Activated naive CD8-positive, alpha-beta T cell treated with anti-CD3 and anti-CD28 coated beads, Interleukin-2, amount 50 U/mL, for 24 hours (primary cell): ENCODE results near the gene SEC61B.
A peak's percentile ranks its signal among the peaks of the same experiment; 100 is the strongest.

Experiments
- ATAC-seq: fragments of 150-1000 bp; cut with Tn5 transposase; one replicate; pipeline ENCODE4 v1.10.0; 2021
- DNase-seq: peaks from one replicate; pipeline ENCODE4 v3.0.0; 2021
- H3K27ac Mint-ChIP-seq: one replicate; pipeline ENCODE4 v1.8.0; 2021; ENCODE audit warnings: mild to moderate bottlenecking, mixed read lengths
- H3K27me3 Mint-ChIP-seq: one replicate; pipeline ENCODE4 v1.8.0; 2021; ENCODE audit warnings: mixed read lengths
- H3K36me3 Mint-ChIP-seq: one replicate; pipeline ENCODE4 v1.8.0; 2021; ENCODE audit warnings: low read depth, mixed read lengths
- H3K4me1 Mint-ChIP-seq: one replicate; pipeline ENCODE4 v1.8.0; 2021; ENCODE audit warnings: mixed read lengths
- H3K4me3 Mint-ChIP-seq: one replicate; pipeline ENCODE4 v1.8.0; 2021; ENCODE audit warnings: mild to moderate bottlenecking, moderate library complexity, mixed read lengths
- H3K9me3 Mint-ChIP-seq: one replicate; pipeline ENCODE4 v1.8.0; 2021; ENCODE audit warnings: mixed read lengths

SEC61B gene

GRCh38 chr9:99221621-99222415, at the start of gene SEC61B, which contains the start of gene ALG2:
Gene SEC61B (plus strand): TSS chr9:99222282. CDS start chr9:99222364, 82 bp downstream.
Gene ALG2 (minus strand): TSS chr9:99221942. CDS start chr9:99221894, 48 bp downstream.
- Mint-ChIP-seq H3K36me3 (peaks cover 66% of the 10 kb centered on the region), H3K27me3 (no peaks in the 10 kb centered on the region), H3K4me3 (peak within 1 kb of the TSS; percentile 99), H3K4me1 (peaks cover 69% of the 10 kb centered on the region), H3K9me3 (no peaks in the 10 kb centered on the region), H3K27ac (peak within 1 kb of the TSS; percentile 99)
- ATAC-seq (peak; percentile 96), DNase-seq (peak; percentile 97)

DNA sequence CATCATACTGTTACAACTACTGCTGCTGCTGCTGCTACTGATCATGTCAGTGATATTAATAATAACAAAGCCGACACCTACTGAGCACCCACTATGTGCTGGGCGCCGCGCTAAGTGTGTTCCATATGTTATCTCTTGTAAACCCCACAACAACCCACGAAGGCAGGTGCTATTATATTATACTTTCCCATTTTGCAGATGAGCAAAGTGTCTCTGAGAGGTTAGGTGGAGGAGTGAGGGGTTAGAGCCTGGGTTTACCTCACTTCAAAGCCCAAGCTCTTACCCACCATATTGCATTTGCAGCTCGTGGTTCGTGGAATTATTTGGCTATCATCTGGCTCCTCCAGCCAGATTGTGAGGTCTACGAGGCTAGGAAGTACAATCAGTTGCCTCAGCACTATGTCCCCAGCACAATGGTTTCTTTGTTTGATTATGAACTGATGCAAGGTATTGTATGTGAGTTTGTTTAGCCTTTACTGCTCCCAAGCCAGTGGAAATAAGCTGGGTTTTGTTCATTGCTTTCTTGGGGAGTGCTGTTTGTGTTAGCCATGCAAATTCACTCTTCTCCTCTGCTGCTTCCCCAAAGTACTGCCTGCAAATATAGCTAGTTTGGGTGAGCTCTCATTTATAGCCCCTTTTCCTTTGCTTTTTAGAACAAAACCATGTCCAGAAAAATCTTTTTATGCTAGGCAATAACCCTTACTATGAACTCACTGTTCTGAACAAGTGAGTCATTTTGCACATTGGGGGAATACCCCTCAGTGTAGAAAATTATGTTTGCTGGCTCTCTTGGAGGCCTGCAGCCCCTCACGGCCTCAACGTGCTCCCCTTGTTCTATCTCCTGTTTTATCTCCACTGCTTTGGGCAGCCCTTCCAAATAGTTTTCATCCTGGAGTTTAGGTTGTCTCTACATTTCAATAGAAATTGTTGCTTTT, 48.2 kb upstream of the SEC61B start:
- H3K36me3 Mint-ChIP-seq, result no peaks in the 10 kb centered on the region
- peaks cover 18% of the 10 kb centered on the region for H3K4me1 Mint-ChIP-seq
- DNase-seq (no peak), ATAC-seq (peak; percentile 65)
- H3K9me3 Mint-ChIP-seq, result no peaks in the 10 kb centered on the region
- no peak overlapping the region for H3K27ac Mint-ChIP-seq
- H3K4me3 Mint-ChIP-seq, result no peak overlapping the region
- peaks cover 2% of the 10 kb centered on the region for H3K27me3 Mint-ChIP-seq

GRCh38 chr9:99176527-99177013, 45.5 kb upstream of the SEC61B start:
- peaks cover 45% of the 10 kb centered on the region for H3K4me1 Mint-ChIP-seq
- ATAC-seq (no peak), DNase-seq (no peak)
- H3K27me3 Mint-ChIP-seq, result peaks cover 4% of the 10 kb centered on the region
- no peak overlapping the region for H3K4me3 Mint-ChIP-seq
- no peak overlapping the region for H3K27ac Mint-ChIP-seq
- peaks cover 4% of the 10 kb centered on the region for H3K36me3 Mint-ChIP-seq
- no peaks in the 10 kb centered on the region for H3K9me3 Mint-ChIP-seq

DNA sequence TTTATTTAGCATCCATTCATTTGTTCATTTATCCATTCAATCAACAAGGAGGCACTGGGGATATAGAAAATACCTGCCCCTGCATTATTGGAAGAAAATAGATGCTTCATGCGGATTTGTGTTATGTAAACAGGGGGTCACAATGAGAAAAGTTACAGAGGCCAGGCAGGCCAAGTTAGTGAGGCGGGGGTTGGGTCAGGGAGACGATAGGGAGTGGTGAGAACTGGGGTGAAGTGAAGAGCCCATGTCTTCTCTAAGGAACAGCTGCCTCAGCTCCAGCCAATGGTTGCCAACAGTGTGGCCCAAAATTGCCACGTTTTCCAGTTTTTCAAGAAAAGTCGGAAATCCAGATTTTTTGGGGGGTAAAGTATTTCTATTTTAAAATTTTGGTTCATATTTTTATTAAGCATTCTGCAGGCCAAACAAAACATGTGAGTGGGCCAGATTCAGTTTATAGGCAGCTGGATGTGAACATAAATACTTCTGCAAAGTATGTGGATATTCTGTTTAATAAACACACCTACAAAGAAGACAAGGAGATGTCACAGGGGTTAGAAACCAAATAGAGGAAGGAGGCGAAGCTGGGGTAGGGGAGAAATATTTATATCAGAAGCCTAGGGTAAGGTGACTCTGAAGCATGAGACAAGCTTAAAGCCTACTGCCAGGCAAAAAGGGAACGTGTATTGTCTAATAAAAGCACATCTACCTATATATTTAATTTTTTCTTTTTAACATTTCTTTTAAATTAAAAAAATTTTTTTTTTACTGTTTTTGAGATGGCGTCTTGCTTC, 44.3 kb upstream of the SEC61B start:
- H3K36me3 Mint-ChIP-seq, result peaks cover 4% of the 10 kb centered on the region
- no peaks in the 10 kb centered on the region for H3K9me3 Mint-ChIP-seq
- no peak for ATAC-seq
- H3K4me3 Mint-ChIP-seq, result no peak overlapping the region
- peaks cover 4% of the 10 kb centered on the region for H3K27me3 Mint-ChIP-seq
- no peak overlapping the region for H3K27ac Mint-ChIP-seq
- DNase-seq, result no peak
- peaks cover 53% of the 10 kb centered on the region for H3K4me1 Mint-ChIP-seq

- DNase-seq (no peak), ATAC-seq (no peak)
- H3K4me1 Mint-ChIP-seq, result peaks cover 61% of the 10 kb centered on the region
- peaks cover 2% of the 10 kb centered on the region for H3K27me3 Mint-ChIP-seq
- H3K36me3 Mint-ChIP-seq, result peaks cover 4% of the 10 kb centered on the region
- H3K9me3 Mint-ChIP-seq, result no peaks in the 10 kb centered on the region
- no peak overlapping the region for H3K4me3 Mint-ChIP-seq
- H3K27ac Mint-ChIP-seq, result no peak overlapping the region
Observed at GRCh38 chr9:99178912-99179872, 42.9 kb upstream of the SEC61B start.

DNA sequence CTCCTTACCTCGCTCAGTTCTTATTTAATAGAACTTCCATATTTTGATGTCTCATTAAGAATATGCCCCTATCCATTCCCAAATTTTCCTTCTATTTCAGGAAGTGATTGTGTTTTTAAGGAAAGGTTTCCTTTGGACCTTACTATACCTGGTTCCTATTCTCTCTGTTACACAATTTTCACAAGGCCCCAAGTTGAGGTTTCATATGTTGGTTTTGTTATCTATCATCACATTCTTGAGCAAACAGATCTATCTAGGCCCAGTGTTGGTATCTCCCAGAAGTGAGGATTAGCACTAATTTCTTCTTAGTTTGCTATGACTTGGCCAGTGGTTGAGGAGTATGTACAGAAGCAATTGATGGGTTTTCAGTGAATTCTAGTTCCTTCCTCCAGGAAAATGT, 41.9 kb upstream of the SEC61B start:
- Mint-ChIP-seq H3K4me3 (peak overlapping the region; percentile 25), H3K36me3 (peaks cover 4% of the 10 kb centered on the region), H3K27me3 (peaks cover 2% of the 10 kb centered on the region), H3K9me3 (no peaks in the 10 kb centered on the region), H3K27ac (peak overlapping the region; percentile 78), H3K4me1 (peaks cover 65% of the 10 kb centered on the region)
- ATAC-seq (peak; percentile 48), DNase-seq (no peak)

- peak overlapping the region; percentile 25 for H3K4me3 Mint-ChIP-seq
- H3K4me1 Mint-ChIP-seq, result peaks cover 70% of the 10 kb centered on the region
- DNase-seq (no peak), ATAC-seq (no peak)
- peaks cover 2% of the 10 kb centered on the region for H3K27me3 Mint-ChIP-seq
- peak overlapping the region; percentile 78 for H3K27ac Mint-ChIP-seq
- peaks cover 4% of the 10 kb centered on the region for H3K36me3 Mint-ChIP-seq
- no peaks in the 10 kb centered on the region for H3K9me3 Mint-ChIP-seq
Observed at GRCh38 chr9:99180662-99181061, 41.4 kb upstream of the SEC61B start.

DNA sequence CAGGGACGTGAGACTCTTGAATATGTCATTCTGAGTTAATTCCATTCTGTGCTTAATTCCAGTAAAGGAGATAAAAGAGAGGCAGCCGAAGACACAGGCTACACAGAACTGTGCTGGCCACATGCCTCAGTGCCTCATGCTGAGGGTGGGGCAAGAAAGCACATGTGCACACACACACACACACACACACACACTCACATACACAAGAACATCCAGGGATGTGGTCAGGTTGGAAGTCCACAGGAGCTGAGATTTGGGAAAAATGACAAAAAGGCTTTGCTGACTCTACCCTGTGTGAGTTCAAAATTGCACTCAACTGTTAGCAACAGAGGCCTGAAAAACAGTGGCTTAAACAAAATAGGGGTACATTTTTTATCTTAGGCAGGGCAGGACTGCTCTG, 40.9 kb upstream of the SEC61B start:
- Mint-ChIP-seq H3K4me3 (peak overlapping the region; percentile 41), H3K4me1 (peaks cover 70% of the 10 kb centered on the region), H3K9me3 (no peaks in the 10 kb centered on the region), H3K27me3 (peaks cover 2% of the 10 kb centered on the region), H3K27ac (peak overlapping the region; percentile 78), H3K36me3 (peaks cover 4% of the 10 kb centered on the region)
- ATAC-seq, result no peak
- no peak for DNase-seq

- Mint-ChIP-seq H3K4me3 (peak overlapping the region; percentile 41), H3K36me3 (peaks cover 4% of the 10 kb centered on the region), H3K27me3 (peaks cover 2% of the 10 kb centered on the region), H3K4me1 (peaks cover 71% of the 10 kb centered on the region), H3K27ac (peak overlapping the region; percentile 78), H3K9me3 (no peaks in the 10 kb centered on the region)
- ATAC-seq, result peak; percentile 45
- DNase-seq, result peak; percentile 50
Observed at GRCh38 chr9:99181621-99182020, 40.5 kb upstream of the SEC61B start.

- Mint-ChIP-seq H3K4me3 (no peak overlapping the region), H3K27ac (peak overlapping the region; percentile 4), H3K9me3 (no peaks in the 10 kb centered on the region), H3K4me1 (peaks cover 75% of the 10 kb centered on the region), H3K36me3 (peaks cover 4% of the 10 kb centered on the region), H3K27me3 (peaks cover 2% of the 10 kb centered on the region)
- DNase-seq, result no peak
- ATAC-seq, result no peak
Observed at GRCh38 chr9:99182356-99182755, 39.7 kb upstream of the SEC61B start.

DNA sequence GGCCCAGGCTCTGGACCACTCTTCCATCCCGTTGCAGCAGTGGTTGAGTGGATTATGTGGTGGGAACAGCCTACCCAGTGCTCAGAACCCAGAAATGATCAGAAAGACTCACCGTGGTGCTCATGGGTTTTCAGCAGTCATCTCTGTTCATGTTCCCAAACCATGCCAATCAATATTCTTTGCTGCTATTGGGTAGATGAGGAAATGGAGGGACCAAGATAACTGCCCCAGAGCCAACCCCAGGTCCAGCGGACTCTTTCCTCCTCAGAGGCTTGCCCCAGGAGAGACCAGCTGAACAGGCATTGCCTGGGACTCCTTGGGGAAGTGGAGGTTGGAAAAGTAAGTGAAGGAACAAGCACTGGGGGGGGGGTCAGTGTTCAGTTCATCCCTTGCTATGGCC, 38.5 kb upstream of the SEC61B start:
- Mint-ChIP-seq H3K9me3 (no peaks in the 10 kb centered on the region), H3K27me3 (peaks cover 5% of the 10 kb centered on the region), H3K4me1 (peaks cover 76% of the 10 kb centered on the region), H3K27ac (peak overlapping the region; percentile 81), H3K4me3 (no peak overlapping the region), H3K36me3 (peaks cover 4% of the 10 kb centered on the region)
- no peak for DNase-seq
- no peak for ATAC-seq

GRCh38 chr9:99184110-99184474, 38.0 kb upstream of the SEC61B start:
- DNase-seq, result no peak
- Mint-ChIP-seq H3K4me1 (peaks cover 71% of the 10 kb centered on the region), H3K4me3 (no peak overlapping the region), H3K36me3 (peaks cover 4% of the 10 kb centered on the region), H3K9me3 (no peaks in the 10 kb centered on the region), H3K27ac (peak overlapping the region; percentile 81), H3K27me3 (peaks cover 3% of the 10 kb centered on the region)
- peak; percentile 3 for ATAC-seq
